WTC11 (cell line): ENCODE measurements around the gene C1QTNF1. TPM values are rescaled to one million over a fixed set of nuclear protein-coding genes. Genes with fewer than 3 reads are reported as not detected.

ENCODE experiments used
- ATAC-seq: fragments of 200-7000 bp; cut with Tn5 transposase; 2 replicates; pipeline ENCODE4 v1.10.0; 2021; ENCODE audit warnings: mild to moderate bottlenecking, moderate library complexity
- CTCF ChIA-PET: fragments of 300-600 bp; sonication (Branson Sonifier 250); formaldehyde crosslinking; loops from one replicate; lab custom pipeline; 2021; ENCODE audit warnings: antibody characterized with exemption; lab: Charles Lee
- POLR2A ChIA-PET: fragments of 350-600 bp; sonication (Branson Sonifier 250); formaldehyde crosslinking; loops from one replicate; lab custom pipeline; 2021; ENCODE audit warnings: antibody characterized with exemption; lab: Charles Lee
- DNase-seq: peaks from one replicate; pipeline ENCODE4 v3.0.0; 2021; ENCODE audit warnings: low spot score
- H3K27ac Mint-ChIP-seq: 2 replicates; pipeline ENCODE4 v1.8.0; 2021; ENCODE audit warnings: mixed read lengths
- H3K27me3 Mint-ChIP-seq: 2 replicates; pipeline ENCODE4 v1.8.0; 2021; ENCODE audit warnings: low read depth, mild to moderate bottlenecking, moderate library complexity, mixed read lengths
- H3K36me3 Mint-ChIP-seq: 2 replicates; pipeline ENCODE4 v1.8.0; 2021; ENCODE audit warnings: mixed read lengths
- H3K4me1 Mint-ChIP-seq: 2 replicates; pipeline ENCODE4 v1.8.0; 2022; ENCODE audit warnings: mixed read lengths
- H3K4me3 Mint-ChIP-seq: 2 replicates; pipeline ENCODE4 v1.8.0; 2021; ENCODE audit warnings: mild to moderate bottlenecking, moderate library complexity, mixed read lengths
- H3K9me3 Mint-ChIP-seq: 2 replicates; pipeline ENCODE4 v1.8.0; 2021; ENCODE audit warnings: mixed read lengths
- CBFB ChIP-seq: sonication (generic); formaldehyde crosslinking; IDR thresholded peaks from 2 replicates; pipeline ENCODE4 v1.8.1; 2022; ENCODE audit warnings: mild to moderate bottlenecking, low read depth, missing genetic modification reagents
- E2F1 ChIP-seq: sonication (generic); formaldehyde crosslinking; IDR thresholded peaks from 2 replicates; pipeline ENCODE4 v1.8.0; 2022; ENCODE audit warnings: mild to moderate bottlenecking, missing genetic modification reagents
- FOXJ3 ChIP-seq: sonication (generic); formaldehyde crosslinking; IDR thresholded peaks from 2 replicates; pipeline ENCODE4 v1.9.0; 2021; ENCODE audit warnings: missing genetic modification reagents, mild to moderate bottlenecking, borderline replicate concordance
- FOXK1 ChIP-seq: sonication (generic); formaldehyde crosslinking; IDR thresholded peaks from 2 replicates; pipeline ENCODE4 v1.8.0; 2022; ENCODE audit warnings: mild to moderate bottlenecking, moderate library complexity, missing genetic modification reagents
- FOXP1 ChIP-seq: sonication (generic); formaldehyde crosslinking; IDR thresholded peaks from 2 replicates; pipeline ENCODE4 v1.8.0; 2022; ENCODE audit warnings: missing genetic modification reagents, mild to moderate bottlenecking, moderate library complexity, borderline replicate concordance
- FOXP4 ChIP-seq: sonication (generic); formaldehyde crosslinking; IDR thresholded peaks from 2 replicates; pipeline ENCODE4 v1.8.0; 2022; ENCODE audit warnings: mild to moderate bottlenecking, missing genetic modification reagents
- GRHL2 ChIP-seq: fragments of 250-450 bp; sonication (Bioruptor Pico); IDR thresholded peaks from 2 replicates; pipeline ENCODE4 v1.8.0; 2022; ENCODE audit warnings: mild to moderate bottlenecking, moderate library complexity; ENCODE audit not compliant: insufficient replicate concordance, severe bottlenecking
- IRF2 ChIP-seq: sonication (generic); formaldehyde crosslinking; IDR thresholded peaks from 2 replicates; pipeline ENCODE4 v1.8.0; 2022; ENCODE audit warnings: low read depth, missing genetic modification reagents, borderline replicate concordance
- MAX ChIP-seq: sonication (generic); formaldehyde crosslinking; IDR thresholded peaks from 2 replicates; pipeline ENCODE4 v1.8.0; 2022; ENCODE audit warnings: mild to moderate bottlenecking, missing genetic modification reagents
- MYBL2 ChIP-seq: sonication (generic); formaldehyde crosslinking; IDR thresholded peaks from 2 replicates; pipeline ENCODE4 v1.8.1; 2023; ENCODE audit warnings: mild to moderate bottlenecking, moderate library complexity, missing genetic modification reagents
- NFE2L1 ChIP-seq: sonication (generic); formaldehyde crosslinking; IDR thresholded peaks from 2 replicates; pipeline ENCODE4 v1.8.1; 2023; ENCODE audit warnings: missing genetic modification reagents
- NR2C2 ChIP-seq: sonication (generic); formaldehyde crosslinking; IDR thresholded peaks from 2 replicates; pipeline ENCODE4 v1.8.0; 2022; ENCODE audit warnings: mild to moderate bottlenecking, missing genetic modification reagents
- PRDM15 ChIP-seq: sonication (generic); formaldehyde crosslinking; IDR thresholded peaks from 2 replicates; pipeline ENCODE4 v1.8.0; 2022; ENCODE audit warnings: missing genetic modification reagents
- PREB ChIP-seq: sonication (generic); formaldehyde crosslinking; IDR thresholded peaks from 2 replicates; pipeline ENCODE4 v1.8.1; 2022; ENCODE audit warnings: mild to moderate bottlenecking, missing genetic modification reagents, moderate library complexity, borderline replicate concordance
- PRRX2 ChIP-seq: fragments of 250-450 bp; sonication (Bioruptor Pico); IDR thresholded peaks from 2 replicates; pipeline ENCODE4 v1.8.0; 2021; ENCODE audit warnings: mild to moderate bottlenecking
- SMAD3 ChIP-seq: sonication (generic); formaldehyde crosslinking; IDR thresholded peaks from 2 replicates; pipeline ENCODE4 v1.8.0; 2022; ENCODE audit warnings: missing genetic modification reagents, mild to moderate bottlenecking, borderline replicate concordance
- SOX15 ChIP-seq: fragments of 250-450 bp; sonication (Bioruptor Pico); IDR thresholded peaks from 2 replicates; pipeline ENCODE4 v1.9.0; 2021; ENCODE audit warnings: mild to moderate bottlenecking
- STAT6 ChIP-seq: sonication (generic); formaldehyde crosslinking; conservative IDR thresholded peaks from 2 replicates; pipeline ENCODE4 v1.8.1; 2023; ENCODE audit warnings: mild to moderate bottlenecking, low read depth, missing genetic modification reagents, moderate library complexity
- ZBTB43 ChIP-seq: sonication (generic); formaldehyde crosslinking; IDR thresholded peaks from 2 replicates; pipeline ENCODE4 v1.8.1; 2023; ENCODE audit warnings: mild to moderate bottlenecking, missing genetic modification reagents
- ZNF232 ChIP-seq: sonication (generic); formaldehyde crosslinking; IDR thresholded peaks from 2 replicates; pipeline ENCODE4 v1.8.0; 2022; ENCODE audit warnings: mild to moderate bottlenecking, missing genetic modification reagents
- ZNF317 ChIP-seq: sonication (generic); formaldehyde crosslinking; IDR thresholded peaks from 2 replicates; pipeline ENCODE4 v1.8.1; 2023; ENCODE audit warnings: low read depth, mild to moderate bottlenecking, moderate library complexity, missing genetic modification reagents, borderline replicate concordance
- ZNF416 ChIP-seq: fragments of 250-450 bp; sonication (Bioruptor Pico); IDR thresholded peaks from 2 replicates; pipeline ENCODE4 v1.9.0; 2021; ENCODE audit warnings: mild to moderate bottlenecking, inconsistent platforms
- total RNA-seq: library from RNA; stranded (reverse); gene quantifications from 3 replicates; pipeline ENCODE4 v1.2.3, GENCODE V29; 2021

Gene C1QTNF1
- total RNA-seq, 1 experiment from 2014 or later, result 1.7 TPM

GRCh38 chr17:78999056-78999768, 24.8 kb upstream of the C1QTNF1 start:
- Mint-ChIP-seq H3K4me3 (no peak overlapping the region), H3K9me3 (no peaks in the 10 kb centered on the region), H3K36me3 (peaks cover 18% of the 10 kb centered on the region), H3K27me3 (peaks cover 49% of the 10 kb centered on the region), H3K27ac (no peak overlapping the region), H3K4me1 (no peaks in the 10 kb centered on the region)
- DNase-seq (no peak), ATAC-seq (no peak)
- POLR2A ChIA-PET, result no interaction called here
- TF ChIP-seq ZNF317 (CRISPR knock-in tag) (no peak), ZNF416 (CRISPR knock-in tag) (no peak), IRF2 (CRISPR knock-in tag) (no peak), ZNF232 (CRISPR knock-in tag) (no peak), PREB (no peak), GRHL2 (CRISPR knock-in tag) (no peak), FOXP1 (CRISPR knock-in tag) (no peak), PRDM15 (CRISPR knock-in tag) (no peak), FOXJ3 (CRISPR knock-in tag) (no peak), MYBL2 (no peak), NR2C2 (CRISPR knock-in tag) (no peak)
- CTCF ChIA-PET, result interaction anchor here (0.9 to 1.5 kb wide), 2 partner anchors 43 to 46 kb away, joined by 3 to 6 read pairs; no protein-coding TSS in a partner anchor

GRCh38 chr17:78999947-79000395, 24.0 kb upstream of the C1QTNF1 start:
- ChIA-PET CTCF (interaction anchor here (0.9 to 1.5 kb wide), 2 partner anchors 42 to 46 kb away, joined by 3 to 6 read pairs; no protein-coding TSS in a partner anchor), POLR2A (no interaction called here)
- Mint-ChIP-seq H3K27me3 (peaks cover 49% of the 10 kb centered on the region), H3K27ac (no peak overlapping the region), H3K4me1 (no peaks in the 10 kb centered on the region), H3K4me3 (no peak overlapping the region), H3K9me3 (no peaks in the 10 kb centered on the region), H3K36me3 (peaks cover 15% of the 10 kb centered on the region)
- no peak for TF ChIP-seq CBFB (CRISPR knock-in tag)
- TF ChIP-seq STAT6, result no peak
- TF ChIP-seq FOXP4 (CRISPR knock-in tag), result no peak
- TF ChIP-seq FOXK1 (CRISPR knock-in tag), result no peak
- TF ChIP-seq NFE2L1 (CRISPR knock-in tag), result no peak
- no peak for TF ChIP-seq SMAD3
- no peak for TF ChIP-seq ZBTB43 (CRISPR knock-in tag)
- TF ChIP-seq E2F1, result no peak
- no peak for TF ChIP-seq PRRX2 (CRISPR knock-in tag)
- no peak for TF ChIP-seq MAX (CRISPR knock-in tag)
- TF ChIP-seq SOX15 (CRISPR knock-in tag), result no peak
- DNase-seq, result no peak
- no peak for ATAC-seq
